ENCODE data around the gene CARD18. TPM values are rescaled to one million over a fixed set of nuclear protein-coding genes. Genes with fewer than 3 reads are reported as not detected.

Gene CARD18
- total RNA-seq, 4 donors from 2014 or later = 11.6 to 26.0 (median 16.5) TPM; not detected in 1

DNA sequence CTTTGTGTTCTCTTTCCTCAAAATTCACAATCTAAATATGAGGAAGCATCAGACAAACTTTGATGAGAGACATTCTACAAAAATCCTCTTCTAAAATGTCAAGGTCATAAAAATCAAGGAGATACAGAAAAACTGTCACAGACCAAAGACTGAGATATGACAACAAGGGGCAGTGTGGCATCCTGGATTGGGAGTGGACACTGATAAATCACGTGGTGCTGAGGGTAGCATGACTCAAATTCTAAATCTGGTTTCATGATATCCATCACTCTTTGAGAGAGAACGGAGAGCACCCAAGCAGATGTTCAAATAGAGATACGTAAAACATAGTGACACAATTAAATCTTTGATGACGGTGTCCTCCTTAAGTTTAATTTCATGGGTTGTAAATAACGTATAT lies 13.0 kb upstream of the CARD18 start:
- no peak for DNase-seq (ENCODE audit: low spot score in 2 of 2)
- Histone ChIP-seq H3K27me3 (no peaks in the 10 kb centered on the region), H3K9me3 (no peaks in the 10 kb centered on the region), H3K4me3 (no peak overlapping the region), H3K36me3 (no peaks in the 10 kb centered on the region), H3K27ac (no peak overlapping the region), H3K4me1 (no peaks in the 10 kb centered on the region)
- no peak for TF ChIP-seq EP300 (IDR thresholded peaks at IDR 0.05)
- TF ChIP-seq CTCF (IDR thresholded peaks at IDR 0.05) = no peak
- no peak for TF ChIP-seq POLR2A (IDR thresholded peaks at IDR 0.05)
- TF ChIP-seq POLR2AphosphoS5 (IDR thresholded peaks at IDR 0.05) = no peak
- 78% methylated on average over 5 of the region's 5 CpGs for WGBS

DNA sequence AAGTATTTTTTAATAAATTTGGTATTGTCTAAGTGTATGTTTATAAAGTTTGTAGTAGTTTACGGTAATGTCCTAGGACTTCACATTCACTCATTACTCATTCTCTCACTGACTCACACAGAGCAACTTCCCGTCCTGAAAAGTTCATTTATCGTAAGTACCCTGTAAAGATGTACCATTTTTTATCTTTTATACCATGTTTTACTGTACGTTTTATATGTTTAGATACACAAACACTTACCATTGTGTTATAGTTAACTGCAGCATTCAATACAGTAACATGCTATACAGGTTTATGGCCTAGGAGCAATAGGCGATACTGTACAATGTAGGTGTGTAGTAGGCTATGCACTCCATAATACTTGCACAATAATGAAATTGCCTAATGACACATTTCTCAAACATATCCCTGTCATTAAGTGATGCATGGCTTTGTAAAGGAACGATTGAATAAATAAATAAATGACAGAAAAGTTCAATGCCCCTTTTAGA lies 12.5 kb upstream of the CARD18 start:
- Histone ChIP-seq H3K4me1 (no peaks in the 10 kb centered on the region), H3K9me3 (no peaks in the 10 kb centered on the region), H3K4me3 (no peak overlapping the region), H3K27me3 (no peaks in the 10 kb centered on the region), H3K36me3 (no peaks in the 10 kb centered on the region), H3K27ac (no peak overlapping the region)
- WGBS = 82% methylated on average over 6 of the region's 6 CpGs
- no peak for TF ChIP-seq POLR2A (IDR thresholded peaks at IDR 0.05)
- TF ChIP-seq POLR2AphosphoS5 (IDR thresholded peaks at IDR 0.05) = no peak
- TF ChIP-seq CTCF (IDR thresholded peaks at IDR 0.05) = no peak
- no peak for TF ChIP-seq EP300 (IDR thresholded peaks at IDR 0.05)
- no peak for DNase-seq (ENCODE audit: low spot score in 2 of 2)

DNA sequence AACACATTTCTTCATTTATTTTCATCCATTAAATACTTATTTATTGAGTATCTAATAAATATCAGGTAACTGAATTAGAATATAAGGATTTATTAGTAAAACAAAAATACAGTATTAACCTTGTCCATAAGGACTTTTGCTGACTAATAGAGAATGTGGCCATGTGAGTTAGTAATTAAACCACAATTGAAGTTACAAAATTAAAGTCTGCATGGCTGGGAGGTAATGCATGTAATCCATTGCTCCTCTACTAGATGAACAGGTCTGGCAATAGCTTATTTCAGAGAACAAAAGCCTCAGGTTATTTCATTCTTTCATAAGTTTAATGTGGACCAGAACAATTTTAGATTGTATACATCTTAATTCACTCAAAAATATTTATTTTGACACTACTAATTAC lies 9.9 kb upstream of the CARD18 start:
- Histone ChIP-seq H3K36me3 (no peaks in the 10 kb centered on the region), H3K27me3 (no peaks in the 10 kb centered on the region), H3K4me3 (no peak overlapping the region), H3K9me3 (no peaks in the 10 kb centered on the region), H3K27ac (no peak overlapping the region), H3K4me1 (no peaks in the 10 kb centered on the region)
- TF ChIP-seq POLR2AphosphoS5 (IDR thresholded peaks at IDR 0.05) (no peak), CTCF (IDR thresholded peaks at IDR 0.05) (no peak), POLR2A (IDR thresholded peaks at IDR 0.05) (no peak), EP300 (IDR thresholded peaks at IDR 0.05) (no peak)
- no peak for DNase-seq (ENCODE audit: low spot score in 2 of 2)

DNA sequence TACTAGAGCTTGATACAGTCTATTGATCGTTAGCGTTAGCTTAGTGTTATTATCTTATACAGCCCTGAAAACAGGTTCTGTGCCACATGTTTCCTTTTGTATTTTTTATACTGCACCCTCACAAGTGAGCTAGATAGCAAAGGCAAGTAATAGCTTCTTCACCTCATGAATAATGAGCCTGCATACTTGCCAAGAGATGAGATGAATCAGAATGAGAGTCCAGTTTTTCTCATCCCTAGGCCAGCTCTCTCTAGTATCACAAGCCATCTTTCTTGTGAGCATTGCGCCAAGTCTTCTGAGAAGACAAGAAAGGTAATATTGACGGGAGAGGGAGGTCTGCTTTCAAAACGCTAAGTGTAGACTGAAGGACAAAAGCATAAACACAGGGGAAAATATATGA lies 8.7 kb upstream of the CARD18 start:
- no peak for DNase-seq (ENCODE audit: low spot score in 2 of 2)
- H3K4me3 ChIP-seq = no peak overlapping the region
- no peaks in the 10 kb centered on the region for H3K36me3 ChIP-seq
- no peaks in the 10 kb centered on the region for H3K27me3 ChIP-seq
- no peak overlapping the region for H3K27ac ChIP-seq
- 83% methylated on average over 5 of the region's 5 CpGs for WGBS
- TF ChIP-seq EP300 (IDR thresholded peaks at IDR 0.05) (no peak), POLR2A (IDR thresholded peaks at IDR 0.05) (no peak), CTCF (IDR thresholded peaks at IDR 0.05) (no peak), POLR2AphosphoS5 (IDR thresholded peaks at IDR 0.05) (no peak)
- H3K4me1 ChIP-seq = no peaks in the 10 kb centered on the region
- H3K9me3 ChIP-seq = no peaks in the 10 kb centered on the region

DNA sequence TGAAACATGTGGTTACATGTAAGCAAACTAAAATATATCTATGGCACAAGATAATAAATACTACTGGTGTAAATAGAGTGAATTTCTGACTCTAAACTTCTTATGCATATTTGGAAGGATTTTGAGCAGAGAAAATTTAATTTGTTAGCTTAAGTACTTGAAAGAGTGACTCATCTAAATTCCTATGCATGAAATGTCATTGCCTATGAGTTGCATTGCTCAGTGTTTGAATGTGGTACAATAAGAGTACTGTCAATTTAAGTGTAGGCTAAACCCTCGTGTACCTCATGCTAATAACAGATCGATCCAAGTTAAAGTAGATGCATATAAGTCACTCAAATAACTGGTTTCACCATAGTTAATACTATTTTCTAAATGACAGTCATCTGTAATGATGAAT lies 5.3 kb upstream of the CARD18 start:
- Histone ChIP-seq H3K36me3 (no peaks in the 10 kb centered on the region), H3K27ac (no peak overlapping the region), H3K9me3 (no peaks in the 10 kb centered on the region), H3K27me3 (no peaks in the 10 kb centered on the region), H3K4me3 (no peak overlapping the region), H3K4me1 (no peaks in the 10 kb centered on the region)
- TF ChIP-seq POLR2AphosphoS5 (IDR thresholded peaks at IDR 0.05) (no peak), POLR2A (IDR thresholded peaks at IDR 0.05) (no peak), EP300 (IDR thresholded peaks at IDR 0.05) (no peak), CTCF (IDR thresholded peaks at IDR 0.05) (no peak)
- DNase-seq (ENCODE audit: low spot score in 2 of 2) = no peak
- 64% methylated on average over 2 of the region's 2 CpGs for WGBS

Measured in suprapubic skin (tissue), 4 donors.